ENCODE results near the gene TPSB2.
"Not testable (repeated sequence)": the region's sequence is repeated elsewhere in the genome, so short reads cannot be mapped to it uniquely, and the experiment has no call there.

DNA sequence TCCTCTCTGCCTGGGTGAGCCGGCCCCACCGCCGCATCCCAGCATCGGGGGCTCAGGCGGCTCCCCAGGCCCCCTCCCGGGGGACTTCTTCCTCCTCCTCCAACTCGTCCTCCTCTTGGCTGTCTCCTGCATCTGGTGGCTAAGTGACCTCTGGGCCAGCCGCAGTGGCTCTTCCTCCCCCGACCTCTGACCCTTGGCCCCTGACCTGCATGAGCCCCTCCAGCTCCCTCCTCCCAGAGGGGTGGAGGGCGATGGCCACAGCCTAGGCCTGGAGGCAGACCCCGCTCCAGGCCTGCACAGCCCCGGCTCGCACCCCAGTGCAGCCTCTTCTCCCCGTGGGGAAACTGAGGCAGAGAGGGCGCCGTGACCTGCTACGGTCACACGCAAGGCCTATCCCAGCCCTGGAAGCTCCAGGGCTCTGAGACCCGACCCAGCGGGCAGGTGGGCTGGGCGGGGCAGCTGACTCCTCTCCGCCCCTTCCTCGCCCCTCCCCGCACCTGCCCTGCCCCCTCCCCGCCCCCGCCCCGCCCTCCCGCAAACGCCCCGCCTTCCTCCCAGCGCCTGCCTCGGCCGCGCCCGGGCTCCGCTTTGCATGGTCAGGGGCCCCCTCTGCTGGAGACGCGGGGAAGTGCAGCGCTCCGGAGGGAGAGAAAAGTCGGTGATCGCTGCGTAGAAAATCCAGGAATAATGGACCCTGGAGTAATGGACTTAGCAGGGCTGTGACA, 19.2 kb upstream of the TPSB2 start:
- TF ChIP-seq, protein P1, sequence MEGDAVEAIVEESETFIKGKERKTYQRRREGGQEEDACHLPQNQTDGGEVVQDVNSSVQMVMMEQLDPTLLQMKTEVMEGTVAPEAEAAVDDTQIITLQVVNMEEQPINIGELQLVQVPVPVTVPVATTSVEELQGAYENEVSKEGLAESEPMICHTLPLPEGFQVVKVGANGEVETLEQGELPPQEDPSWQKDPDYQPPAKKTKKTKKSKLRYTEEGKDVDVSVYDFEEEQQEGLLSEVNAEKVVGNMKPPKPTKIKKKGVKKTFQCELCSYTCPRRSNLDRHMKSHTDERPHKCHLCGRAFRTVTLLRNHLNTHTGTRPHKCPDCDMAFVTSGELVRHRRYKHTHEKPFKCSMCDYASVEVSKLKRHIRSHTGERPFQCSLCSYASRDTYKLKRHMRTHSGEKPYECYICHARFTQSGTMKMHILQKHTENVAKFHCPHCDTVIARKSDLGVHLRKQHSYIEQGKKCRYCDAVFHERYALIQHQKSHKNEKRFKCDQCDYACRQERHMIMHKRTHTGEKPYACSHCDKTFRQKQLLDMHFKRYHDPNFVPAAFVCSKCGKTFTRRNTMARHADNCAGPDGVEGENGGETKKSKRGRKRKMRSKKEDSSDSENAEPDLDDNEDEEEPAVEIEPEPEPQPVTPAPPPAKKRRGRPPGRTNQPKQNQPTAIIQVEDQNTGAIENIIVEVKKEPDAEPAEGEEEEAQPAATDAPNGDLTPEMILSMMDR (IDR thresholded peaks at IDR 0.05; ENCODE audit: low read depth, low read length, poor library complexity, severe bottlenecking), result not testable (repeated sequence)
- TF ChIP-seq EZH2phosphoT487 (IDR thresholded peaks at IDR 0.05; ENCODE audit: borderline replicate concordance, low read length), result not testable (repeated sequence)

Measured in DOHH2 (cell line).